Astrocyte (in vitro differentiated cells and primary cell): ENCODE results near the gene LRRN4. TPM values are rescaled to one million over a fixed set of nuclear protein-coding genes. Genes with fewer than 3 reads are reported as not detected.
"Not testable (repeated sequence)": the region's sequence is repeated elsewhere in the genome, so short reads cannot be mapped to it uniquely, and the experiment has no call there.

Experiments
- DNase-seq: peaks from one replicate; pipeline ENCODE4 v3.0.0-alpha.2; 2010; ENCODE audit warnings: low read depth
- FAIRE-seq: peaks from 2 replicates; lab custom pipeline; 2011; peaks lifted over from hg19 to GRCh38; lab: Jason Lieb, UNC
- H2AFZ ChIP-seq: 2 replicates; pipeline ENCODE4 v1.6.0; 2012; ENCODE audit warnings: low read depth, low read length, inconsistent platforms
- H3K27ac ChIP-seq: 2 replicates; pipeline ENCODE4 v1.5.1; 2011; ENCODE audit warnings: low read depth, low read length, inconsistent platforms
- H3K27me3 ChIP-seq: 2 replicates; pipeline ENCODE4 v1.6.0; 2011; ENCODE audit warnings: low read length, inconsistent platforms; ENCODE audit not compliant: insufficient read depth
- H3K36me3 ChIP-seq: 2 replicates; pipeline ENCODE4 v1.5.1; 2011; ENCODE audit warnings: low read length, inconsistent platforms; ENCODE audit not compliant: insufficient read depth
- H3K4me1 ChIP-seq: 2 replicates; pipeline ENCODE4 v1.5.1; 2011; ENCODE audit warnings: low read length, inconsistent platforms; ENCODE audit not compliant: insufficient read depth
- H3K4me2 ChIP-seq: 2 replicates; pipeline ENCODE4 v1.6.0; 2012; ENCODE audit warnings: low read length, inconsistent platforms
- H3K4me3 ChIP-seq: 2 replicates; pipeline ENCODE4 v1.5.1; 2011; ENCODE audit warnings: low read depth, mild to moderate bottlenecking, low read length, inconsistent platforms; ENCODE audit not compliant: insufficient read depth
- H3K79me2 ChIP-seq: 2 replicates; pipeline ENCODE4 v1.6.0; 2012; ENCODE audit warnings: mild to moderate bottlenecking, low read length, inconsistent platforms; ENCODE audit not compliant: insufficient read depth
- H3K9ac ChIP-seq: 2 replicates; pipeline ENCODE4 v1.6.0; 2012; ENCODE audit warnings: mild to moderate bottlenecking, low read length, inconsistent platforms
- H3K9me3 ChIP-seq: 2 replicates; pipeline ENCODE4 v1.5.1; 2012; ENCODE audit warnings: low read depth, mild to moderate bottlenecking, low read length, inconsistent platforms; ENCODE audit not compliant: insufficient read depth
- H4K20me1 ChIP-seq: 2 replicates; pipeline ENCODE4 v1.6.0; 2012; ENCODE audit warnings: low read length, inconsistent platforms; ENCODE audit not compliant: insufficient read depth
- H3K27ac Mint-ChIP-seq: one replicate; pipeline ENCODE4 v1.8.0; 2021; ENCODE audit warnings: mild to moderate bottlenecking, mixed read lengths; ENCODE audit not compliant: unreplicated experiment
- H3K27me3 Mint-ChIP-seq: one replicate; pipeline ENCODE4 v1.8.0; 2021; ENCODE audit warnings: low read depth, mixed read lengths; ENCODE audit not compliant: unreplicated experiment
- H3K36me3 Mint-ChIP-seq: one replicate; pipeline ENCODE4 v1.8.0; 2021; ENCODE audit warnings: low read depth, mixed read lengths; ENCODE audit not compliant: unreplicated experiment
- H3K4me1 Mint-ChIP-seq: one replicate; pipeline ENCODE4 v1.8.0; 2021; ENCODE audit warnings: low read depth, mixed read lengths; ENCODE audit not compliant: unreplicated experiment
- H3K4me3 Mint-ChIP-seq: one replicate; pipeline ENCODE4 v1.8.0; 2021; ENCODE audit warnings: mild to moderate bottlenecking, moderate library complexity, mixed read lengths; ENCODE audit not compliant: unreplicated experiment
- H3K9me3 Mint-ChIP-seq: one replicate; pipeline ENCODE4 v1.8.0; 2021; ENCODE audit warnings: mild to moderate bottlenecking, mixed read lengths; ENCODE audit not compliant: unreplicated experiment
- EZH2 ChIP-seq: IDR thresholded peaks from 2 replicates; pipeline ENCODE4 v1.6.1; 2012; ENCODE audit warnings: mild to moderate bottlenecking, low read length, inconsistent platforms; ENCODE audit not compliant: insufficient read depth
- total RNA-seq: library from RNA; stranded (reverse); gene quantifications from 2 replicates; pipeline ENCODE4 v1.2.1, GENCODE V29; 2021
- TF ChIP-seq, protein P1 (sequence below): IDR thresholded peaks from 2 replicates; pipeline ENCODE4 v1.5.1; 2011; ENCODE audit warnings: low read depth, mild to moderate bottlenecking, inconsistent platforms, low read length, moderate library complexity; ENCODE audit not compliant: insufficient read depth

Gene LRRN4
- total RNA-seq, 1 donor from 2014 or later = 1.0 TPM

DNA sequence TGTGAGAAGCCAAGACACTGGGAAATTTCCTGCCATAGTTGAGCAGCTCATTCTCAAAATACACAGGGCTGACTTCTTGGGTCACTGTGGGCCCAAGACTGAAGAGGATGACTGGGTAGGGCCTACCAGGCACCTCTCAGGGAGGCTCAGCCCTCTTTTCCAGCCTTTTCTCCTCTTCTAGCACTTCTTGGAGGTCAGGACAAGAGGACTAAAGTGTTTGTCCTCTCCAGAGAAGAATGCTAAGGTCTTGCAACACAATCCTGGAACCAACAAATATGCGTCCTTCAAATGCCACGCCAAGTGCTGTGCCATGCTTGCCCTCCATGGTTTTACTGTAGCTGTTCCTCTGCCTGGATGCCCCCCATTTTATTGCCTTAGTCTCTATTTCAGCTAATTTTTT, 3.3 kb upstream of the LRRN4 start:
- H3K36me3 ChIP-seq = no peaks in the 10 kb centered on the region
- Mint-ChIP-seq H3K4me1 (peaks cover 10% of the 10 kb centered on the region), H3K9me3 (no peaks in the 10 kb centered on the region), H3K4me3 (no peak overlapping the region), H3K27me3 (peaks cover 22% of the 10 kb centered on the region), H3K27ac (no peak overlapping the region), H3K36me3 (no peaks in the 10 kb centered on the region)
- H3K79me2 ChIP-seq = no peaks in the 10 kb centered on the region
- TF ChIP-seq EZH2 = no peak
- TF ChIP-seq, protein P1, sequence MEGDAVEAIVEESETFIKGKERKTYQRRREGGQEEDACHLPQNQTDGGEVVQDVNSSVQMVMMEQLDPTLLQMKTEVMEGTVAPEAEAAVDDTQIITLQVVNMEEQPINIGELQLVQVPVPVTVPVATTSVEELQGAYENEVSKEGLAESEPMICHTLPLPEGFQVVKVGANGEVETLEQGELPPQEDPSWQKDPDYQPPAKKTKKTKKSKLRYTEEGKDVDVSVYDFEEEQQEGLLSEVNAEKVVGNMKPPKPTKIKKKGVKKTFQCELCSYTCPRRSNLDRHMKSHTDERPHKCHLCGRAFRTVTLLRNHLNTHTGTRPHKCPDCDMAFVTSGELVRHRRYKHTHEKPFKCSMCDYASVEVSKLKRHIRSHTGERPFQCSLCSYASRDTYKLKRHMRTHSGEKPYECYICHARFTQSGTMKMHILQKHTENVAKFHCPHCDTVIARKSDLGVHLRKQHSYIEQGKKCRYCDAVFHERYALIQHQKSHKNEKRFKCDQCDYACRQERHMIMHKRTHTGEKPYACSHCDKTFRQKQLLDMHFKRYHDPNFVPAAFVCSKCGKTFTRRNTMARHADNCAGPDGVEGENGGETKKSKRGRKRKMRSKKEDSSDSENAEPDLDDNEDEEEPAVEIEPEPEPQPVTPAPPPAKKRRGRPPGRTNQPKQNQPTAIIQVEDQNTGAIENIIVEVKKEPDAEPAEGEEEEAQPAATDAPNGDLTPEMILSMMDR = no peak
- no peak for FAIRE-seq
- no peak overlapping the region for H3K27ac ChIP-seq
- no peak overlapping the region for H3K4me2 ChIP-seq
- H3K27me3 ChIP-seq = peaks cover 12% of the 10 kb centered on the region
- H3K4me1 ChIP-seq = peaks cover 17% of the 10 kb centered on the region
- no peak overlapping the region for H2AFZ ChIP-seq
- DNase-seq = no peak
- no peaks in the 10 kb centered on the region for H4K20me1 ChIP-seq
- H3K4me3 ChIP-seq = no peak overlapping the region
- no peak overlapping the region for H3K9ac ChIP-seq
- H3K9me3 ChIP-seq = no peaks in the 10 kb centered on the region

DNA sequence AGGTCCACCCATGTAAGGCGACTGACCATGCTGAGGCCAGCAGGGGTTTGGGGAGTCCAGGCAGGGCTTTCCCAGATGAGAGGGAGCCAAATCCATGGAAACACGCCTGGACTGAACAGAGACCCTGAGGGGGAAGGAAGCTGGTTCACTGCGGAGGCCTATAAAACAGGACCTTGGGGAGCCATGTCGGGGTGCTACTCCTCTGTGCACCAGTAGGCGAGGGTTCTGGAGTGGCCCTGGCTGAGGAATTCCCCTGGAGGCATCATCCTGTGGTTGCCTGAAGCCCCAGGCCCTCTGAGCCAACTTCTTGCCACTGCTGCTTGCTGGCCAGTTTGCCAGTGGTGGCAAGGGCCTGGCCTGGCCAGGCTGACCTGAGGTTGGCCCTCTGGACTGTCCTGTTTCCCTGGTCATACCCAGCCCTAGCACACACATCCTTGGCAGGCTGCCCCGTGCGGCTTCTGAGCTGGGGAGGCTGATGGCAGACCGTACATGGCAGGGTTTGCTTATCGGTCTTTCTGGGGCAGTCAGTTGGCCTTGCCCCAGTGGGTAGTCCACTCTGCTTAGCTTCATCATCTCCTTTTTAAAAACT, 2.2 kb upstream of the LRRN4 start:
- Histone ChIP-seq H3K4me1 (peaks cover 27% of the 10 kb centered on the region), H3K4me3 (no peak overlapping the region), H3K9ac (no peak overlapping the region), H3K9me3 (no peaks in the 10 kb centered on the region), H2AFZ (no peak overlapping the region), H3K79me2 (no peaks in the 10 kb centered on the region), H4K20me1 (no peaks in the 10 kb centered on the region), H3K27ac (no peak overlapping the region), H3K36me3 (no peaks in the 10 kb centered on the region), H3K4me2 (no peak overlapping the region), H3K27me3 (peaks cover 12% of the 10 kb centered on the region)
- FAIRE-seq (no peak), DNase-seq (no peak)
- TF ChIP-seq EZH2 = no peak
- TF ChIP-seq, protein P1 = no peak
- Mint-ChIP-seq H3K4me1 (peaks cover 10% of the 10 kb centered on the region), H3K9me3 (peaks cover 4% of the 10 kb centered on the region), H3K36me3 (no peaks in the 10 kb centered on the region), H3K4me3 (no peak overlapping the region), H3K27me3 (peaks cover 25% of the 10 kb centered on the region), H3K27ac (no peak overlapping the region)

DNA sequence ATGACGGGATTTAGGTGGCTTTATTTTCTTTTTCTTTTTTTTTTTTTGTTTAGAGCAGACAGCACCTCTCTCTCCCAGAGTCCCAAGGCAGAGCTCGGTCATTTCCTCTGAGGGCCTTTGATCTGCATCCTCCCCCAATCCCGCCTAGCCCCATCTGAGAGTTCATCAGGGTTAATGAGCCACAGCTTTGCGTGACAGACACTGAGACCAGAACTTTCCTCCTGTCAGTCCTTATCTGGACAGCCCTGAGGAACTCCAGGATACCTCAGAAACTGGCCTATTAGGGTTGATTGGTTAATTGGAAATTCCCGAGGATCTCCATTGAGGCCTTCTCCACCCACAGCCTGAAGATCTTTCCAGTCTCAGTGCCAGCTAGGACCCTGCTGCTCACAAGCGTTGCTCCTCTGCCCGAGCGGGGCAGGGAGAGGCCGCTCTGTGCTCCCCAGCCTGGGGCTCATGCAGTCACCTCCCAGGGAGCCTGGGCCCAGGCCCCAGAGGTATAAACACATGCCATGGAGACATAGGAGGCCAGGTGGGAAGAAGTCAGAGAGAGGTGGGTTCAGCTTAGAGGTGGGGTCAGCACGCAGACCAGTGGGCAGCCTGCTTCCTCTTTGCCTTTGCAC, 1.4 kb upstream of the LRRN4 start:
- H3K79me2 ChIP-seq = no peaks in the 10 kb centered on the region
- H3K4me1 ChIP-seq = peaks cover 29% of the 10 kb centered on the region
- Mint-ChIP-seq H3K9me3 (peaks cover 4% of the 10 kb centered on the region), H3K27ac (no peak overlapping the region), H3K36me3 (no peaks in the 10 kb centered on the region), H3K27me3 (peaks cover 30% of the 10 kb centered on the region), H3K4me1 (peaks cover 10% of the 10 kb centered on the region), H3K4me3 (no peak overlapping the region)
- no peak for TF ChIP-seq EZH2
- TF ChIP-seq, protein P1 = no peak
- no peak overlapping the region for H3K27ac ChIP-seq
- H3K4me2 ChIP-seq = no peak overlapping the region
- no peak overlapping the region for H3K4me3 ChIP-seq
- no peak for FAIRE-seq
- H3K36me3 ChIP-seq = no peaks in the 10 kb centered on the region
- DNase-seq = no peak
- no peaks in the 10 kb centered on the region for H4K20me1 ChIP-seq
- H2AFZ ChIP-seq = no peak overlapping the region
- peaks cover 12% of the 10 kb centered on the region for H3K27me3 ChIP-seq
- no peaks in the 10 kb centered on the region for H3K9me3 ChIP-seq
- H3K9ac ChIP-seq = no peak overlapping the region

DNA sequence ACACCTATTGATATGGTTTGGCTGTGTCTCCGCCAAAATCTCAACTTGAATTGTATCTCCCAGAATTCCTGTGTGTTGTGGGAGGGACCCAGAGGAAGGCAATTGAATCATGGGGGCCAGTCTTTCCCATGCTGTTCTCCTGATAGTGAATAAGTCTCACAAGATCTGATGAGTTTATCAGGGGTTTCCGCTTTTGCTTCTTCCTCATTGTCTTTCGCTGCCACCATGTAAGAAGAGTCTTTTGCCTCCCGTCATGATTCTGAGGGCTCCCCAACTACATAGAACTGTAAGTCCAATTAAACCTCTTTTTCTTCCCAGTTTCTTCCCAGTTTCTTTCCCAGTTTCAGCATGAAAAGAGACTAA, 810 bp upstream of the LRRN4 start:
- not testable (repeated sequence) for H3K4me3 ChIP-seq, H3K4me2 ChIP-seq, H3K9me3 Mint-ChIP-seq

More for the DNA sequence above, 810 bp upstream of the LRRN4 start:
- H3K4me3 Mint-ChIP-seq, H3K36me3 Mint-ChIP-seq, H3K27ac Mint-ChIP-seq, H3K27ac ChIP-seq, H3K9me3 ChIP-seq, FAIRE-seq, H3K36me3 ChIP-seq, H3K9ac ChIP-seq, H4K20me1 ChIP-seq, H2AFZ ChIP-seq, DNase-seq, H3K4me1 Mint-ChIP-seq, H3K79me2 ChIP-seq: not testable (repeated sequence)
- peaks cover 29% of the 10 kb centered on the region for H3K27me3 Mint-ChIP-seq
- Histone ChIP-seq H3K27me3 (peaks cover 12% of the 10 kb centered on the region), H3K4me1 (peaks cover 29% of the 10 kb centered on the region)
